Measurements from ENCODE around the gene MADD.

MADD gene

DNA sequence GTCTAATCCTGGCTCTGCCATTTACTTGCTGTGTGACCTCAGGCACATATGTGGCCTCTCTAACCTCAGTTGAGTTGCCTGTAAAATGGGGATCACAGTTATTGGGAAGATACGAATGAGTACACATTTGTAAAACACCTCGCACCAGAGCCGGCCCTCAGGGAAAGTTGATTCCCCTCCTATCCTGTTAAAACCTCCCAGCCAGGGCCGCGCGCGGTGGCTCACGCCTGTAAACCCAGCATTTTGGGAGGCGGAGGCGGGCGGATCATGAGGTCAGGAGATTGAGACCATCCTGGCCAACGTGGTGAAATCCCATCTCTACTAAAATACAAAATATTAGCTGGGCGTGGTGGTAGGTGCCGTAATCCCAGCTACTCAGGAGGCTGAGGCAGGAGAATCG is 90.4 kb downstream of the MADD start:
- DNase-seq: no peak

- no peak for DNase-seq
These were observed 91.5 kb downstream of the MADD start for GRCh38 chr11:47361419-47361818.

DNA sequence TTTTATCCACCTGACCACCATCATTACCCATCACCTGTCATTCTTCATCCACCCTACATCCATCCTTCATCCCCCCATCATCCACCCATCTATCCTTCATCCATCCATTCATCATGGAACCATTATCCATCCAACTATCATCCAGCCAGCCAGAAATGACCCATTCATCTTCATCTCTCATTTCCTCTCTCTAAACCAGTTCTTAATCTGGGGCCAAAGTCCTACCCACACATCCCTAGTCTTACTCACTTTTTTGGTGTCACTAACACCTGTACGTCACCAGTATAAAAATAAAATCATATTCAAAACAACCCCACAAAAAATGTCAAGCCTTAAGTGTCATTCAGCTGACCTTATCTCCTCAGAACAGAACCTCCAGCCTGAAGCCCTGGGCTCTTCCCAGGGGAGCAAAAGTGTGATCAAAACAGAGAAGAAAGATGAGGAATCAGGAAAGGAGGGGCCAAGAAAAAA is 96.1 kb downstream of the MADD start:
- no peak for DNase-seq

- no peak for DNase-seq
These were observed 99.7 kb downstream of the MADD start for GRCh38 chr11:47369676-47370075.

DNA sequence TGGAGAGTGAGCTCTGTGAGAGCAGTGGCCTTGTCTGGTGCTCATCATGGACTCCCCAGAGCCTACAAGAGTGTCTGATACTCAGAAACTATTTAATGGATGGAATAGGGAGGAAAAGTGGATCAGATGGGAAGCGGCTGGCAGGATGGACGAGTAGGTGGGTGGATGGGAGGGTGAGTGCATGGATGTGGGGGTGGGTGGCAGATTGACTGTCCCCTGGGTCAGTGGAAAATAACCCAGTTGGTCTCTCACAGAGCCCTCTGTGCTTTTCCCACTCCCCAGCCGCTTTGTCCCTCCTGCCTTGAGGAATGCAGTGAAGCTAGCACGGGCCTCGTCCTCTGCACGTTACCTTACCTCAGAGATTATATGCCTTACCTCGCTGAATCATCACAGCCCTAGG is 102.5 kb downstream of the MADD start:
- no peak for DNase-seq

DNA sequence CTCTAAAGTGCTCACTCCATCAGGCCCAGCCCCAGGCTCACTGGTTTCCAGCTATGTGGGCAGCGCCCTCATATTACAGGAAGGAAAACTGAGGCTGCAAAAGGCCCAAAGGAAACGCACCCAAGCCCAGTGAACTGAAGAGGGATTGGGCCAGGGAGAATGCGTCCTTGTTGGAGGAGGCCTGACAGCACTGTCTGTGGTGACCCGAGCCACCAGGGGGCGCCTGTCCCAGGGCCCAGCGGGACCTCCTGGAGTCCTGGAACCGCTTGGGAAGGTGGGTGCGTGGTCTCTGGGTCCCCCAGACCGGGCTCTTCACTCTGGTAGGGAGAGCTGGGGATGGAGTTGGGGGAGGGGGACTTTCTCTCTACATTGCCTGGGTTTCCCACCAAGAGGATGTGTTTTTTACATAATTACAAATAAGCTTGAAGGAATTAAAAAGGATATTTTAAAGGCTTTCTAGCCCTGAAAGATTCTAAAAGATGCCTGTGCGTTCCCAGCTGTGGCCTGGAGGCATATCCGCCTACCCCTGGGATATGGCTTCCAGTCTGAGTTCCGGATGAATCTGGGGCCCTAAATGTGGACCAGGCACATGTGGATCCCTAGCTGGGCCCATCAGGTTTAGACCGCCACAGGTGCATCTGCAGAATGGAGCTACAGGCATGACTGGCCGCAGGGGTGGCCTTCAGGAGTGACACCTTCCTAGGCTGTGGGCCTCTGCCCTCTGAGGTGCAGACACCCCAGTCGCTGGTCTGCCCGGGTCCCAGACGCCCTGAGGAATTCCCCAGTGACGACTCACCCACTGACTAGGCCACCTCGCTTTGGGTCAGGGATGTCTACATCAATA is 104.2 kb downstream of the MADD start:
- peak; percentile 51 for DNase-seq

DNA sequence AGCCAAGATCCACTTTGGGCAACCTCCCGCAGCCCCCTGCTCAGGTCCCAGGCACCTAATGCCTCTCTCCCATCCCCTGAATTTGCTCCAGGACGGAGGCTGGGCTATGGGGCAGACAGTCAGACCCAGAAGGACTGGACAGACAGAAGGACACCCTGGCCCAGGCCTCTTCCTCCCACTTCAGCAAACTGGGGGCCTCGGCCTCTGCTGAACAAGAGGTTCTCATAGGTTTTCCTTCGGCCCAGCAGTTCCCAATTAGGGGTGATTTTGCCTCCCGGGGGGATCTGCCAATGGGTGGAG is 104.7 kb downstream of the MADD start:
- DNase-seq: no peak

- no peak for DNase-seq
These were observed 105.1 kb downstream of the MADD start for GRCh38 chr11:47375020-47375419.

DNA sequence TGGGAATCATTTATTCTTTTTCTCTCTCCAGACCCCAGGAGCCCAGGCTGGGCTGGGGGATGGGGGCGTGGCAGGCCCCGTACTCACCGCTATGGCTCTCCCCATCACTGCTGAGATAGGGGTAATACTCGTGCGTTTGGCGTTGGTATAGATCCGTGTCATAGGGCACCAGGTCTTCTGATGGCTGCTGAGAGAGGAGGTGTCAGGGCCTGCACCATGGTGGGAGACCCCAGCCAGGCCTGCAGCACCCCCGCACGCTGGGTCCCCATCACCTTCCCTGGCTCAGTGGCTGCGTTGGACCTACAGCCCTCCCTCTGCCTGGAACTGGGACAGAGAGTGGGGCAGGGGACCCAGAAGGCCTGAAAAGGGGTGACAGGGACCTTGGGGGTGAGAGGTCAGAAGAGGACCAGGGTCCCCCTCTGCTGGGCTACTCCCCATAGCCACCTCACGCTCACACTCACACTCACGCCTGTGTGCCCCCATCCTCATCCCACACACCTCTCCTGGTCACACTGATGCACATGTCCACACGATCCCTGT is 105.7 kb downstream of the MADD start:
- DNase-seq: no peak

- DNase-seq: no peak
These were observed 106.2 kb downstream of the MADD start for GRCh38 chr11:47376107-47376524.

DNA sequence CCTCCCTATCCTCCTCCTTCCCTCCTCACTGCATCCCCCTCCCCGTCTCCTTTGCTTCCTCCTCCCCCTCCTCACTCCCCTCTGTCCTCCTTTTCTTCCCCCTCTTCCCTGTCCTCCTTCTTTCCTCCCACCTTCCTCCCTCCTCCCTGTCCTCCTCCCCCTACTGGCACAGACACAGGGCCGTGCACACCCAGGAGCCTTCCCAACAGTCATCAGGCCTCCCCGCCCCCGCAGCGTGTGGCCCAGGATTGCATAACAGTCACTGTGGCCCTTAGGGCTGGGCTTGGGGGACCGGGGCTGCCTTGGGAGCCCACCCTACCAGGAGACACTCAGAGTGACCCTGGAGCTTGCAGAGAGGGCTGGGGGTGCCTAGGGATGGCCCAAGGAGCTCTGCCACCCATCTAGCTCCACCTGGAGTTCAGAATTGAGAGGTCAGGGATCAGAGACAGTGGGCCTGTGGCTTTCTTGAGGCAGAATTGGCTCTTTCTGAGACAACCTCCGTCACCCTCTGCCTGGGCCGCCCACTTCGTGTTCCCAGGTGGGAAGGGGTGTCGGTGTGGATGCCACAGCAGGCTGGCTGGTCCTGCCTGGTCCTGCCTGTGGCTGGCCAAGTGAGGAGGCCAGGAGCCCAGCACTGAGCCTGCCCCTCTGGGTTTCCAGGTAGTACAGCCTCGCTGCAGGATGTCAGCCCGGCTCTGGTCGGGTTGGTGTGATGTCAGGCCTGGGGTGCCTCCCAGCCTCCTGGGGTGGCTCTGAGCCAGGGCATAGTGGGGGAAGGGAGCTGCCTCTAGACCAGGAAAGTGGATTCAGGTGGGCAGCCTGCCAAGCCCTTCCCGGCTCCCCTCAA is 106.8 kb downstream of the MADD start:
- DNase-seq: no peak

DNA sequence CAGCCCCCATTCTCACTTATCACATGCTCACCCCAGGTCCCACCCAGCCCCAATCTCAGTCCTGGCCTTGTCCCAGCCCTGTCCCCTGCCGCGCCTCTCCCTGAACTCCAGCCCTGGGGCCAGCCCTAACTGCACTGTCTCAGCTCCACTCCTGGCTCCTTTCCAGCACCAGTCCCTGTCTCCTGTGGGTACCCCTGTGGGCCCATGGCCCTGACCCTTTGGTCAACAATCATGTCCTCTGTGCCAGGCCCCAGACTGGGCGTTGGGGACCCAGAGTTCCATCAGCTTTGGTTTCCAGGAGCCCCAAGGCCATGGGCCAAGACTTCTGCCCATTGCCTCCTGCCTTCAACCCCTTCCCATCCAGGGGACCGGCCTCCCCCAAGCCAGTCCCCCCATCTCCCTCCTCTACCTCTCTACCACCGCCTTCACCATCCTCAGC is 107.7 kb downstream of the MADD start:
- no peak for DNase-seq

DNA sequence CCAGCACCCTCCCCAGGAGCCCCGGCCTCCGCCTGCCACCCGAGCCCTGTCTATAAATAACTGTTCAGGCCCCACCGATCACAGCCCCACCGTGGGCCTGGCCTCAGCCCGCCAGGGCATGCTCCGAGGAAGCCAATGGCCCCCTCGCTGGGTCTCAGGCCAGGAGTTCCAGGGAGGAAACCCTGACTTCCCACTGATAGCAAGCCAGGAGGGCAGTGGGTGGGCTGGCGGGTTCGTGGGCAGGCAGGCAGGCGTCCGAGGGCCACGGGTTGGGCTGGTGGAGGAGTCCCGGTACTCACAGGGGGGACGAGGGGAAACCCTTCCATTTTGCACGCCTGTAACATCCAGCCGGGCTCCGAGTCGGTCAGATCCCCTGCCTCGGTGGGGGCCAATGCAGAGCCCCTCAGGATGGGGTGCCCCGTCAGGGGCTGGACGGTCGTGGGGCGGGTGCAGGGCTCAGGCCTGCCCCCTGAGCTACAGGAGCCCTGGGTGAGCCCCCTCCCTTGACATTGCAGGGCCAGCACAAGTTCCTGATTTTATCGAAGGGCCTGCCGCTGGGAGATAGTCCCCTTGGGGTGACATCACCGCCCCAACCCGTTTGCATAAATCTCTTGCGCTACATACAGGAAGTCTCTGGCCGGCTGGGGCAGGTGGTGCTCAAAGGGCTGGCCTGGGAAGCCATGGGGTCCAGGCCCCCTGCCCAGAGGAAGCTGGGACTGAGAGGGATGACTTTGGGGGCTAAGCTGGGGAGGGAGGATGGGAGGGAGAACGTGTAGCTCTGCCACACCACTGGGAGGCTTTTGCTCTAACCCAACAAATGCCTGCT is 108.3 kb downstream of the MADD start, which contains the start of gene SPI1:
TSS of gene SPI1 (minus strand) at position 538 of the 826 bp plus-strand sequence. CDS start at position 344, 194 bp downstream.
- no peak for DNase-seq

GRCh38 chr11:47378836-47379170 is 108.9 kb downstream of the MADD start:
- no peak for DNase-seq

DNA sequence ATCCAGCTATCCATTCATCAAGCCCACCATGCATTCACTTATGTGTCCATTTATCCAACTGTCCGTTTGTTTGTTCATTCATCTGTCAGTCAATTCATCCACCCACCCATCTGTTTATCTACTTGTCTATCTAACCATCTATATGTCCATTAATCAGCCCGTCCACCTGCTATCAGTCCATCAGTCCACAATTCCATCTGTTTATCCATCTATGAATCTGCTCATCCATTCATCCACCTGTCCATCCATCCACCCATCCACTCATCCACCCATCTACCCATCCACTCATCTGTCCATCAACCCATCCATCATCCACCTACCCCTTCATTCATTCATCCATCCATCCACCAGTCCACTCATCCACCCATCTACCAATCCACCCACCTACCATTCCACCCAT is 109.4 kb downstream of the MADD start:
- DNase-seq: no peak
